Skeletal muscle cell (primary cell): ENCODE data around the gene EFEMP2.

Experiments
- DNase-seq: peaks from one replicate; pipeline ENCODE4 v3.0.0-alpha.2; 2010; ENCODE audit warnings: low read depth
- H3K4me3 ChIP-seq: 2 replicates; pipeline ENCODE4 v1.5.1; 2011; ENCODE audit warnings: low read depth, mild to moderate bottlenecking, control low read depth, low read length, moderate library complexity

EFEMP2 gene

GRCh38 chr11:65886826-65887722 lies 14.5 kb upstream of the EFEMP2 start:
- DNase-seq = no peak
- H3K4me3 ChIP-seq = peak overlapping the region; percentile 83

GRCh38 chr11:65885808-65886536 lies 13.4 kb upstream of the EFEMP2 start:
- H3K4me3 ChIP-seq = no peak overlapping the region
- DNase-seq = no peak

GRCh38 chr11:65885231-65885630 lies 12.6 kb upstream of the EFEMP2 start:
- no peak for DNase-seq
- no peak overlapping the region for H3K4me3 ChIP-seq

- no peak for DNase-seq
- no peak overlapping the region for H3K4me3 ChIP-seq
Measured at GRCh38 chr11:65884716-65885092, 12.1 kb upstream of the EFEMP2 start.

- DNase-seq = no peak
- no peak overlapping the region for H3K4me3 ChIP-seq
Measured at GRCh38 chr11:65883786-65884715, 11.5 kb upstream of the EFEMP2 start.

- no peak for DNase-seq
- no peak overlapping the region for H3K4me3 ChIP-seq
Measured at GRCh38 chr11:65883058-65883761, 10.6 kb upstream of the EFEMP2 start.

- no peak overlapping the region for H3K4me3 ChIP-seq
- DNase-seq = no peak
Measured at GRCh38 chr11:65882120-65883057, 9.8 kb upstream of the EFEMP2 start.

GRCh38 chr11:65880844-65881421 lies 8.3 kb upstream of the EFEMP2 start:
- H3K4me3 ChIP-seq = no peak overlapping the region
- DNase-seq = no peak

- no peak overlapping the region for H3K4me3 ChIP-seq
- no peak for DNase-seq
Measured at GRCh38 chr11:65880027-65880426, 7.4 kb upstream of the EFEMP2 start.

- no peak within 1 kb of the TSS for H3K4me3 ChIP-seq
- DNase-seq = no peak
Measured at GRCh38 chr11:65879617-65880016, 7.0 kb upstream of the EFEMP2 start, which contains the start of gene CTSW. Gene CTSW (plus strand): TSS chr11:65879837. CDS start chr11:65879855, 18 bp downstream.

GRCh38 chr11:65873318-65874156 lies 937 bp upstream of the EFEMP2 start:
- DNase-seq = peak; percentile 74
- H3K4me3 ChIP-seq = peak overlapping the region; percentile 69

- H3K4me3 ChIP-seq = peak overlapping the region; percentile 69
- DNase-seq = no peak
Measured at GRCh38 chr11:65871811-65872548, 620 bp downstream of the EFEMP2 start.

- no peak for DNase-seq
- H3K4me3 ChIP-seq = peak overlapping the region; percentile 69
Measured at GRCh38 chr11:65870706-65871681, 1.6 kb downstream of the EFEMP2 start.

GRCh38 chr11:65870307-65870658 lies 2.3 kb downstream of the EFEMP2 start:
- H3K4me3 ChIP-seq = no peak overlapping the region
- no peak for DNase-seq

GRCh38 chr11:65869643-65870306 lies 2.8 kb downstream of the EFEMP2 start:
- no peak overlapping the region for H3K4me3 ChIP-seq
- DNase-seq = no peak
